Measurements from ENCODE around the gene SARDH.
"Not testable (repeated sequence)": the region's sequence is repeated elsewhere in the genome, so short reads cannot be mapped to it uniquely, and the experiment has no call there.

The SARDH gene

DNA sequence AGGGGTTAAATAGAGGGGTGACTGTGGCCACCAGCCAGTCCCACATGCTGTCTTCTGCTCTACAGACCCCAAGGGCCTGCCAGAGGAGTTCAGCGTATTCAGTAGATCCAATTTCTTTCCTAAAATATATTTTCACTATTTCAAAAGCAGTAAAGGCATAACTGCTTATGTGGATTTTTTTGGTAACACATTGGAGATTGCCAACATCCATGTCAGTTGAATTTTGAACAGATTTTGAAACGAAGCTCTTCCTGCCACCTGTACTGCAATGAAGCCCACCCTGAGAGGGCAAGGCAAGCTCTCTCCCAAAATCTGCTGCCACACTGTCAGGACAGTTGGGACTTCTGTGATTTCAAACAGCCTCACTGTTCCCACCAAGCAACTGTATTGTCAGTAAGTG is 37.1 kb upstream of the SARDH start:
- no peak for DNase-seq

DNA sequence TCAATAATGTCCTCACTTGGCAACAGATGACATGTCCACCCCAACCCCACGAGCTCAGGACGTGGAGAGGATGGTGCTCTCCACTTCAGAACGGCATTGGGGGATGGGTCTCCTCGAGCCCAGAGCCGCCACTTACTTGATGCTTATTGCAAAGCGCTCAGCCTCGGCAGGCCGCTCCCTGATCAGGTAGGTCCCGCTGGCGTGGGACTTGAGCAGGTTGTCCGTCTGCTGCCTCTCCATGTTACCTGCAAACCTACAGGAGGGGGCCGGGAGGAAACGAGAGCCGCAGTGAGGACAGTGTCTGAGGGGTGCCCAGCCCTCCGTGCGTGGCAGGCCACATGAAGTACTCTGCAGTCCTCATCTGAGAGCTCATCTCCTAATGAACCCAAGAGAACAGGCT is 36.6 kb upstream of the SARDH start:
- DNase-seq = no peak

DNA sequence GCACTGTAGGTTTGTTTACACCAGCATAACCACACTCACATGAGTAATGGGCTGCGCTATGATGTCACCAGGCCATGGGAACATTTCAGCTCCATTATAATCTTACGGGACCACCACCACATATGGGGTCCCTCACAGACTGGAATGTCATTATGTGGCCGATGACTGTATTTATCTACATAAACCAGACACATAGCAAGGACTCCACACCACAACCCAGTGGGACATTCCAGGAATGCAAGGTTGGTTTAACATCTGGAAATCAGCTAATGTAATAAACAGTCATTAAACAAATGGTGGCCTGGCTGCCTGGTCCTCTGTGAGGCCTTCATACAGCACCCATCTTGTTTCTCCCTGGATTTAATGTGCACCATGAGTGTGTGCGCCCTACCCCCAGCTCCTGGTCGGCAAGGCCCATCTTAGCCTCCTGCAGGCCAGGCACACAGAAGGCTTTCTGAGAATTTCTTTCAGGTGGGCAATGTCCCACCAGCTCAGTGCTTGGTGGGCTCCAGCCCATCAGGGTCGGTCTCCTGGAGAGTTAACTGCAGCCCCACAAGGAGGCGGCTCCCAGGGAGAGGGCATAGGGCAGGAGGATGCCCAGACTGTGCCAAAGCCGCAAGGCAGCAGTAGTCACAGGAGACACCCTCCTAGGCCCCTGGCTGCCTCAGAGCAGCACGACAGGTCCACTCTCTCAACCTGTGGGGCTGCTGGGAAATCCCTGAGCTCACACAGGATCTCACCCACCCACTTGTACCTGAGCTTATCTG is 35.9 kb upstream of the SARDH start:
- DNase-seq = no peak

DNA sequence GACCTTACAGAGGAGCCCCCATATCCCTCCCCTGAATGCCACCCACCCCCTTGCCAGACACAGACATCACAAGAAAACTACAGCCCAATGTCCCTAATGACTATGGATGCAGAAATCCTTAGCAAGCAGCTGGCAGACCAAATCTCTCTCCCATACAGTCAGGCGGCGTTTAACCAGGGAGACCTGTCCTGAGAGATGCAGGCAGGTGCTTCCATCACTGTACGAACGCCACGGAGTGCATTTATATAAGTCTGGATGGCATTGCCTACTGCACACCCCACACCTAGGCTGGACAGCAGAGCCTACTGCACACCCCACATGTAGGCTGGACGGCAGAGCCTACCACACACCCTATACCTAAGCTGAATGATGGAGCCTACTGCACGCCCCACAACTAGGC is 34.4 kb upstream of the SARDH start:
- DNase-seq = no peak

DNA sequence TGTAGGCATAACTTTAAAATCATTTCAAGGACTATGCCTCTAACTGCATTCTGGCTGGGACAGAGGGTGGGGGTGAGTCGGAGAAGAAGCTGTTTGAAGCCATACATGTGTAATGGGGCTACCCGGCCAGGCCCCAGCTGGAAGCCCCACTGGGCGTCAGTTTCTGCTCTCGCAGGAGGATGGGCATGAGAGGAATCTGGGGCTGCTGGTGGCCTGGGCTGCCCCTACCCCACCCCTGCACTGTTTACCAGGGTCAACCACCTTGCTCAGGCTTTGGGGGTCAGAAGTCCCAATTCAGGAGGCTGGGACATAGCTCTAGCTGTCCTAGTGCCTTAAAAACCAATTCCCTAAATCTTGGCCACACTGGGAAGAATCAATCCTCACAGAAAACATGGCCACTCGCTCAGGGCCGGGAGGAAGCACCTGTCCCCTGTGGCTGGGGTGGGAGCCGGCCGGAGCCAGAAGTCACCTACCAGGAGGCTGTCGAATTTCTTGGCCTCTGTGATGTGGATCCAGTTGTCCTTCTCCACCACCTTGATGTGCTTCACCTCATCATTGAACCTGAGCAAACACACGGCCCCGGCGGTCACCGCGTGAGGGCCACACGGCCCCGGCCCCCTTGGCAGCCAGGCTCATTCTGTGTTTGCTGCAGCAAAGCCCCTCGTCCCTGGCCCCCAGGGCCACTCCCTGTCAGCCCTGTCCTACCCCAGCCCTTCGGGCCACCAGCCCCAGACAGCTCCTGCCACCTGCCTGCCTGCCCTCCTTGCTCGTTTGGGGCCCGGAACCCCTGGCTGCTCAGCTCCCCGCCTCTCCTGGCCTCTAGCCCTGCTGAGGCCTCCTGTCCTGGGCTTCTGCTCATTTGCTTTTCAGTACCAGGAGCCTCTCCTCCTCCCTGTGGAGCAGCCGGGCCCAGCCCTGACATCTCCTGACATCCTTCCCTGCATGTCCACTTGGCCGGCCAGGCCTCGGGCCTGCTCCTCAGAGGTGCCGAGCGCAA is 33.6 kb upstream of the SARDH start:
- DNase-seq = no peak

DNA sequence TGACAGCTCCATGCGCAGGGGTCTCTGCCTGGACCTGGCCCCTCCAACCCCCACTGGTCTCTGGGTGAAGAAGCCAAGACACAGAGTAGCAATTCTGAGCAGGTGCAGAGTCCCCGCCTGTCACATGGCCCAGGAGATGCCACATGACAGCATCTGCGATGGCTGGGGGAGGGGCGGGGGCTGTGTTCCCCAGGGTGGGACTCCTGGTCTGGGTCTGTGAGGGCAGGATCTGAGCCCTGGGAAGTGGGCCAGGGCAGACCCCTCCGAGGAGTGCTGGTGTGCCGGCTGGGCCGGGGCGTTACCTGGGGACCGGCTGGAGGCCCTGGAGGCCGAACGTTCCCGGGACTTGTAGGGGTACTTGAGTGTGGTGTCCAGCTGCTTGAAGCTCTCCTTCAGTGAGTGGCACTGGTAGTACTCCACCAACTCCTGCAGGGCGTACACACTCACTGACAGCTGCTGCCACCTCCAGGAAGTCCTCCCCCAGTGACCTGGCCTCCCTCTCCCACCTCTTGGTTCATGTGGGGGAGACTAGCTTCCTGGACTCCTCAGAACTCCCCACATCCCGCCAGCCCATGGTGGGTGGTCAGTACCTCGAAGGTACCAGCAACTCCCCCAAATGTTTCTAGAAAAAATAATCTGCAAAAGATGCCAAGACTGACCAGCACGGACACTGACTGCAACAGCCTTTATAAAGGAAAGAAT is 32.1 kb upstream of the SARDH start:
- DNase-seq = no peak

DNA sequence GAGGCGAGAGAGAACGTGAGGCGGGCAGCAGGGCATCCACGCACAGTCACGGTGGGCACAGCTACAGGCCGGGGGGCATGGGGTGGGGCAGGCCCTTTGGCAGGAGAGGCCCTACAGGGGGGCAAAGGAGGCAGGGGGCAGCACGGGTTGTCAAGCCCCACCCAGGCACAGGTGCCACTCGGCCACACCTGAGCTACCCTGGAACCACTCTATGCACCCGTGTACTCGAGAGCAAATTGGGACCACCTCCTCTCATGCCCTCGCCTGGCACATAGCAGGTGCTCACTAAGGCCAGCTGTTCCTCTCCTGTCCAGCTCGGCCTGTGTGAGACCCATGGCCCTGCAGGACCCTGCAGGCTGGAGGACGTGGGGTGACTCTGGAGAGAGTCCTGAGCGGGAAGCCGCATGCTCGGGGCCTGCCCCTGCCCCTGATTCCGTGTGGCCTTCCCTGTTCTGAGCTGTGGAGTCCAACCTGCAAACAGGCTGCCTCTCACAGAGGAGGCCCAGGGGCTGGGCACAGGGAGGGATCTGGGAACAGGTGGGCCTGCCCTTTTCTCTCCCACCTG is 31.4 kb upstream of the SARDH start:
- no peak for DNase-seq

DNA sequence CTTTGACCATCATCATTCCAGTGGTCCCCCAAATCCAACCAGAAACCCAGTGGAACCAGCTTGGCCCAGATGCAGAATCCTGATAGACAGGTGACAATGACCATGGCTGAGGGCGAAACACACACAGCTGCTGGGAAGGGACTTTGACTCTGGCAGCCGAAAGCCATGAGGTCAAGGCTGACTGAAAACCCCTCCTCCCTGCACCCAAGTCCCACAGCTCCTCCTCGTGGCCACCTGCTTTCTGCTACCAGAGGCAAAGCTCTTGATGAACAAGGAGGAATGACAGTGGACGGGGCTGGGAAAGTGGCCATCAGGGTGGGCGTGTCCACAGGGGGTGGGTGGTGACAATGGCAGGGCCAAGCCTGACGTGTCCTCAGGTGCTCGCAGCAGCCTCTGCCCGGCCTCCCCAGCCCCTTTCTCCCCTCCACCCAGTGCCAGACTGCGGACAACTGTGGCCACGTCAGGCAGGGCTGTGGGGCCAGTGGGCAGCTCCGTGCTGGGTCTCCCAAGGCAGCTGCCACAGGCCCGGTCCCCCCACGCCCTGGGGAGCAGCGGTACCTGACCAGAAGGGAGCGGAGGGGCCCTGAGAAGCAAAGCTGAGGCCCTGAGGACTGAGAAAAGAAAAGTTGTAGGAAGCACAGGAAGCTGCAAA is 30.8 kb upstream of the SARDH start:
- no peak for DNase-seq

DNA sequence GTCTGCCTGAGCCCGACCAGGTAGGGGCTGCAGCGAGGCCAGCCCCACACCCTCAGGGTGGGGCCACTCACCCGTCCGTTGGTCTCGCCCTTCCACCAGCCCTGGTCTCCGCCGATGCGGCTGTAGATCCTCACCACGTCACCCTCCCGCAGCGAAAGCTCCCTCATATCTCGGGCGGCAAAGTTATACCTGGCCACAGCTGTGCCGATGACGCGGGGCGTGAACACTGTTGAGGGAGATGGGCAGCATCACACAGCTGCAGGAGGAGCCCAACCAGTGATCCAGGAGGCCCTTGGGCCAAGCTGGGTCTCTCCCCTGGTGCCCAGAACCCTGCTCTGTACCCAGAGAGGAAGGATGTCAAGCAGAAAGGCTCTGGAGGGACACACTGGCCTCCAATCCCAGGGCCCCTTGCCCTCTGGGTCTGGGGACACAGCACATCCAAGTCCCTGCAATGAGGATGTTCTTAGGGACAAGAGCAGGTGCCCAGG is 30.3 kb upstream of the SARDH start:
- no peak for DNase-seq

DNA sequence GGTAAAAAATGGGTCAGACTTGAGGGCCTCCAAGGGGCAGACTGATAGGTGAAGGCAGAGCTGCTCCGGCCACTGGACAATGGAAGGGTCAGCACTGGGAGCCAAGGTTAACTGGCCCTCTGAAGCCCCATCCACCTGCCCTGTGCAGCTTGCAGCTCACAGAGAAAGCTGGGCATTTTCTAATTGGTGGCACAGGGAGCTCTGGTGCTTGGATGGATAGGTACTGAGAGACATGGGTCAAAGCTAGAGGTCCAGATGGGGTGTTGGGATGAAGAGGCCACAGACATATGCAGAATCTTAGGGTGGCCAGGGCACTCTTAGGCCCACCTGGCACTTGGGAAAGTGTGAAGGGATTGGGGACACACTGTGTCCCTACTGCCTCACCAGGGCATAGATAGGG is 29.5 kb upstream of the SARDH start:
- no peak for DNase-seq

DNA sequence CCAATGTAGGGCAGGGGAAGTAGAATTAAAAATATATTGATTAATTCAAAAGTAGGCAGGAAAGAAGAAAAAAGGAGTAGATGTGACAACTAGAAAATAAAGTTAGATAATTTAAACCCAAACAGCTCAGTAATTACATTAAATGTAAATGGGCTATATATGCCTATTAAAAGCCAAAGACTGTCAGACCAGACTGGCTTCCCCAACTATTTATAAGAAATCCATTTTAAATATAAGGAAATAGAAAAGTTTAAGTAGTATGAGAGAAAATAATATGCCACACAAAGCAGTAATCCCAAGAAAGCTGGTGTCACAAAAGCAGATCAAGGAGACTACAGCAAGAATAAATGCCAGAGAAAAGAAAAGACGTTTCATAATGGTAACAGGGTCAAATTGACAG is 28.9 kb upstream of the SARDH start:
- no peak for DNase-seq

DNA sequence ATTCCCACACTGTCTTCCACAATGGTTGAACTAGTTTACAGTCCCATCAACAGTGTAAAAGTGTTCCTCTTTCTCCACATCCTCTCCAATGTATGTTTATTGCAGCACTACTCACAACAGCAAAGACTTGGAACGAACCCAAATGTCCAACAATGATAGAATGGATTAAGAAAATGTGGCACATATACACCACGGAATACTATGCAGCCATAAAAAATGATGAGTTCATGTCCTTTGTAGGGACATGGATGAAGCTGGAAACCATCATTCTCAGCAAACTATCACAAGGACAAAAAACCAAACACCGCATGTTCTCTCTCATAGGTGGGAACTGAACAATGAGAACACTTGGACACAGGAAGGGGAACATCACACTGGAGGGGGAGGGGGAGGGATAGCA is 28.1 kb upstream of the SARDH start:
- not testable (repeated sequence) for DNase-seq

DNA sequence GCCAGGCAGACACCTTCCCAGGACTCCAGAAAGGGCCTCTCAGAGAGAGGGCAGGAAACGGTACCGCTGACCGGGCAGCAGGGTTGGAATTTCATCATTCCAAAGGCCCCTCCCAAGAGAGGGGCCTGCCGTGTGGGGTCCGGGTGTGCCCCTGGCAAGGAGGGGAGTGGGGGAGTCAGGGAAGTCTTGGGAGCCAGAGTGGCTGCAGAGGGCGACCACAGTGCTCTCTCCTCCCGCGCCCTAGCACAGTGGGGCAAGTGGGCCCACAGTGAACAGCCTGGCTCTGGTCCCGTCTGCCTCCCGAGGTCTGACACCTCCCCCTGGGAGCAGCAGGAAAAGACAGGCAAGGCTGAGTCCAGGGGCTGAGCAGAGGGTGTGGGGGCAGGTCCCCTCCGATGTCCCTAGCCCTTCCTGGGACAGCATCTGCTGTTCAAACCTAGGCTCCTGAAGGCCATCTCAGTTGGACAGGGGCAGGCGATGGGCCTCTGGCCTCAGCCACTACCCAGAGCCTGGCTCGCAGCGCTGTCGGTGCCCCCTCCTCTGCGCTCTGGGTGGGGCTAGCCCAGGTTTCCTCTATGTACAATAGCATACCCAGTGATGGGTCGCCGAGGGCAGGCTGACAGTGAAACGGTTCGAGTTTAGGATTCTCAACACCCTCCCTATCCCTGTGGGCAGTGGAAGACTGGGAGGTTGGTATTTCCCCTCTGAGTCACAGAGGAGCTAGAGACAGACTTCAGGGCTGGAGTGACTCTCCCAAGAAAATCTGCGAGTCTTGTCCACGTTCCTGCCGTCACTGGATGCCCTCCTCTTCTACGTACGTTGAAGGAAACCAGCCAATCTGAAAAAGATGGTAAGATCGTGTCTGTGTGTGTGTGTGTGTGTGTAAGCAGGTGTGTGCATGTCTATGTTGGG is 25.4 kb upstream of the SARDH start:
- DNase-seq = no peak

DNA sequence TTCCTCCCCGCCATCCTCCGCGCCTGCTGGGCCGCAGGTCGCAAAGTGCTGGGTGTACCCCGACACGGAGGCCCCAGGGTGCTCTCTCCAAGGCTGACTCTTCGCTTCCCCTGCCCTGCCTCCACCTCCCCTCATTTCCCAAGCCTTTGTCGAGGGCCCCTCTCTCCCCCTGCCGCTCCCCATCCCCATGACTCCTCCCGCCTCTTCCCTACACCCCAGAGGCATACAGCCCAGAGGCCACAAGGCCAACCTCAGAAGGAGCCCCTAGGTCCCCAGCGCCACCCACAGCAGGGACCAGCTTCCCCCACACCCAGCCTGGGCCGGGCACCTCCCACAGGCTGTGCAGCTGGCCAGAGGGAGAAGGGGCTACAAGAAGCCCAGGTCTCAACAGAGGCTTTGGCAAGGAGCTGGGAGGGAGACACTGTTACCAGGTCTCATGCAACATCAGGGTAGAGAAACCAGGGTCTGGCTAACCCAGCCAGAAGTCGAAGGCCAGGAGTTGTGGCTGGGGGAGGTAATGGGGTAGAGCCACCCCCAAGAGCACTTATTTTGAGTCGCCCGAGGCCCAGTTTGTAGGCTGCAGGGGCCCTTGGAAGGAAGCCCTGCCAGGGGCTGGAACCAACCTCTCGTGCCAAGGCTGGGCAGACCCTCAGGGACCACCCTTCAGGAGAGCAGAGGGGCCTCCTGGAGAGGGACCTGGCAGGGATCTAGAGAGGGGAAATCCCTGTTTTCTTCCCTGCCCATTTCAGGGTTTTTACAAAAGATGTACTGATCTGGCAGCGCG is 24.5 kb upstream of the SARDH start:
- DNase-seq = no peak

DNA sequence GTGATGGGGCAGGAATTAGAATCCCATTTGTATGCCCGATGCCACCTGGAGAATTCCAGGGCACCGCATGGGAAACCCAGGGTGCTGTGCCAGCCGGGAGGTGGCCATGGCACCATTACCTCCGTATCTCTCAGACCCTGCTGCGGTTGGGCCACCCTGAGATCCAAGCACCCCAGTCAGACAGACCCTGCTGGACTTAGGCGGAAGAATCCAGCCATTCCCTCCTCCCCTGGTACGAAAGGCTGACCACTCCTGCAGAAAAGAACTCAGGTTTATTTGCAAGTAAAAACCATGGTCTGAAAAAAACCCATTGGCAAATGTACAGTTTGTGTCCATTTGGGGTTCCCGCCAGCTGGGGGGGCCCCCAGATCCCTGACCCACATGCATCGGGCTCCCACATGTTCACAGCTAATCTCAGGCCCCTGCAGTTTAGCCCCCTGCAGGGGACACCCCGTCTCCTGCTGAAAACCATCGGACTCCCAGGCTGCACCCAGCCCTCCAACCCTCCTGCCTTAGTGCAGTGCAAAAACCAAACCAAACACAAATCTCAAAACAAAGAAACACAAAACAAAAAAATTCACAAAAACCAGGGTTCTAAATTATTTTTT is 23.6 kb upstream of the SARDH start:
- no peak for DNase-seq

DNA sequence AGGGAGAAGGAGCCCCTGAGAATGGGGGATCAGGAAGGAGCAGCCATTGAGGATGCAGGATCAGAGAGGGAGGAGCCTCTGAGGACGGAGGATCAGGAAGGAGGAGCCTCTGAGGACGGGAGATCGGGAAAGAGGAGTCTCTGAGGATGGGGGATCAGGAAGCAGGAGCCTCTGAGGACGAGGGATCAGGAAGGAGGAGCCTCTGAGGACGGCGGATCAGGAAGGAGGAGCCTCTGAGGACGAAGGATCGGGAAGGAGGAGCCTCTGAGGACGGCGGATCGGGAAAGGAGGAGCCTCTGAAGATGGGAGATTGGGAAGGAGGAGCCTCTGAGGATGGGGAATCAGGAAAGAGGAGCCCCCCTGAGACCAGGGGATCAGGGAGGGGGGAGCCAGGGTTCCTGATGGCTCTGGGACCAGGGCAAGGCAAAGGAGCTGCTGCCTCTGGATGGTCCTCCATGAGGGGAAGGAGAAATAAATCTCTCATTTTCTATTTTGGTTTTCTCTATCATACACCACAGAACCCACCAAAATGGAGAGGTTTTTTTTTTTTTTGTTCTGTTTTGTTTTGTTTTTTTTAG is 22.6 kb upstream of the SARDH start:
- DNase-seq = no peak

DNA sequence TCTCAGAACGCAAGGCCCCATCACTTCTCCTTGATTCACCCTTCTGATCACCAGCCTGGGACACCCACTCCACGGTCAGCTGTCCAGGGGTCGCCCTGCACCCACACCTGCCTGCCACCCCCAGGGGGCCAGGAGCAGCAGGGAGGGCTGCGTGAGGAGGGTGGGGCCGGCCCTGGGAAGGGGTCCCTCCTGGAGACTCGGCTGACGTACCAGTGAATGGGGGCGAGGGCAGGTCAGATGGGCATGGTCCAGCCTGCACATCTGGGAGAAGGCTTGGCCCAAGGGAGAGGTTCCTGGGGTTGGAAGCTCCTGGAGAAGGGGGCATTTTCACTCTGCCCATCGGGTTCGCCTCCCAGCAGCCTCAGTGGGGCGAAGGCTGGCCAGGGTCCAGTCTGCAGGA is 21.8 kb upstream of the SARDH start:
- DNase-seq = no peak

DNA sequence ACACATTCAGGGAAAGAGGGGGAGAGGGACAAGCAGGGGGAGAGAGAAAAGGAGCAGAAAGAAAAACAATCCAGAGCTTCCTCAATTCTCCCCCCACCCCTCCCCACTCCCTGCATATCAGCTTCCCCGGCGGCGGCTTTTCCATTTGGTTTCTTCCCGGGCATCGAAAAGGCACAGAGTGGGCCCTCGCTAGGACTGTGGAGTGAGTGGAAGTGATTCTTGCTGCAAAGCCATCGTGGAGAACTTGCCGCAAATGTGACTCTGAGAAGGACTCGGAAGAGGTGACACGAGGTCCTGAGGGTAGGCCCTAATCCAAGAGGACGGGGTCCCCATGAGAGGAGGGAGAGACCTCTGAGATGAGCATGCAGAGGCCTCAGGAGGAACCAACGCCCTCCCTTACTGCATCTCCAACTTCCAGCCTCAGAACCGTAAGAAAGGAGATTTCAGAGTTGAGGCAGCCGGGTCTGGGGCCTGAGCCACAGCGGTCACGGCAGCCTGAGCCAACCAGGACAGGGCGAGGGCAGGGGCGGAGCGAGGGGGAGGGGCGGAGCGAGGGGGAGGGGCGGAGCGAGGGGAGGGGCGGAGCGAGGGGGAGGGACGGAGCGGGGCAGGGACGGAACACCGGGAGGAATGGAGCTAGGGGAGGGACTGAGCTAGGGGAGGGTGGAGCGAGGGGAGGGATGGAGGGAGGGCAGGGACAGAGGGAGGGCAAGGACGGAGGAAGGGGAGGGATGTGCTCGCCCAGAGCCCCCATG is 21.2 kb upstream of the SARDH start:
- DNase-seq = no peak

DNA sequence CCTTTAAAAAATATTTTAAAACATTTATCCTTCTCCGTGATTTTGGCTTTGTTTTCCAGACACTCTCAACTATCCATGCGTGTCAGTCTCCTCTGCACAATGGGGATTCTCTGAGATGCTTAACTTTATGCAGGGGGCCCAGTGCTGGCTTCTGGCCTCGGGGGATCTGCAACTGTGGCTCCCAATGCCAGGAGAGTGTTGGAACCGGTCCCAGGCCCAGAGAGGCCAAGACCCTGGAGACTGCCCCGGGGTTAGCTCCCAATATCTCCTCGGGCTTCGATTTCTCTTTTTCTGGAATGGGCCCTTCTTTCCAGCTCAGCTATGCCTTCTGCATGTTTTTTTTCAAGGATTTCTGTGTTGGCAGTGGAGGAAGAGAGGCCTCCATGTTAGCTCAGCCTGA is 20.1 kb upstream of the SARDH start:
- no peak for DNase-seq

Data from stimulated activated CD4-positive, alpha-beta T cell treated with anti-CD3 and anti-CD28 coated beads, Interleukin-4, amount 100 ng/mL, for 1 hour (primary cell).